Fibroblast of mammary gland (primary cell): ENCODE results near the gene OR7C1.

ENCODE experiments used
- DNase-seq: peaks from one replicate; pipeline ENCODE4 v3.0.0-alpha.2; 2010; ENCODE audit warnings: low read depth
- H3K4me3 ChIP-seq: 2 replicates; pipeline ENCODE4 v1.5.1; 2011; ENCODE audit warnings: low read depth, mild to moderate bottlenecking, low read length, moderate library complexity; ENCODE audit not compliant: control insufficient read depth
- TF ChIP-seq, protein P1 (sequence below): conservative IDR thresholded peaks from 2 replicates; pipeline ENCODE4 v1.5.1; 2011; ENCODE audit warnings: low read depth, low read length, inconsistent platforms; ENCODE audit not compliant: control insufficient read depth, insufficient read depth

OR7C1 gene

GRCh38 chr19:14762111-14762510 is 72.9 kb downstream of the OR7C1 start:
- TF ChIP-seq, protein P1, sequence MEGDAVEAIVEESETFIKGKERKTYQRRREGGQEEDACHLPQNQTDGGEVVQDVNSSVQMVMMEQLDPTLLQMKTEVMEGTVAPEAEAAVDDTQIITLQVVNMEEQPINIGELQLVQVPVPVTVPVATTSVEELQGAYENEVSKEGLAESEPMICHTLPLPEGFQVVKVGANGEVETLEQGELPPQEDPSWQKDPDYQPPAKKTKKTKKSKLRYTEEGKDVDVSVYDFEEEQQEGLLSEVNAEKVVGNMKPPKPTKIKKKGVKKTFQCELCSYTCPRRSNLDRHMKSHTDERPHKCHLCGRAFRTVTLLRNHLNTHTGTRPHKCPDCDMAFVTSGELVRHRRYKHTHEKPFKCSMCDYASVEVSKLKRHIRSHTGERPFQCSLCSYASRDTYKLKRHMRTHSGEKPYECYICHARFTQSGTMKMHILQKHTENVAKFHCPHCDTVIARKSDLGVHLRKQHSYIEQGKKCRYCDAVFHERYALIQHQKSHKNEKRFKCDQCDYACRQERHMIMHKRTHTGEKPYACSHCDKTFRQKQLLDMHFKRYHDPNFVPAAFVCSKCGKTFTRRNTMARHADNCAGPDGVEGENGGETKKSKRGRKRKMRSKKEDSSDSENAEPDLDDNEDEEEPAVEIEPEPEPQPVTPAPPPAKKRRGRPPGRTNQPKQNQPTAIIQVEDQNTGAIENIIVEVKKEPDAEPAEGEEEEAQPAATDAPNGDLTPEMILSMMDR: no peak
- no peak for DNase-seq
- no peak overlapping the region for H3K4me3 ChIP-seq

DNA sequence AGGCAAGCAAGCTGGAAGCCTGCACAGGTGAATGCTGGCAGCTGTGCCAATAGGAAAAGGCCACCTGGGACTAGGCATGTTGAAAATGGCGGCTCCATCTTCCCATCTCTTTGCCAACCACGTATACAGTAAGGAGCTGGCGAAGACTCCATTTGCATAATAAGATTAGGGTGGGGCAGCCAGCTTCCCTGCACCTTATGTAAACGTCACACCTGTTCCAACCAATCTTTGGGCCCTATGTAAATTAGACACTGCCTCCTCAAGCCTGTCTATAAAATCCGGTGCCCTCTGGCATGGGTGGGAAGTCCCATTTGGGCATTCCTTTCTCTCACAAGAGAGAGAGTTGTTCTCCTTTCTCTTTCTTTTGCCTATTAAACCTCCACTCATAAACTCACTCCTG is 73.4 kb downstream of the OR7C1 start:
- TF ChIP-seq, protein P1: no peak
- no peak overlapping the region for H3K4me3 ChIP-seq
- DNase-seq: no peak

DNA sequence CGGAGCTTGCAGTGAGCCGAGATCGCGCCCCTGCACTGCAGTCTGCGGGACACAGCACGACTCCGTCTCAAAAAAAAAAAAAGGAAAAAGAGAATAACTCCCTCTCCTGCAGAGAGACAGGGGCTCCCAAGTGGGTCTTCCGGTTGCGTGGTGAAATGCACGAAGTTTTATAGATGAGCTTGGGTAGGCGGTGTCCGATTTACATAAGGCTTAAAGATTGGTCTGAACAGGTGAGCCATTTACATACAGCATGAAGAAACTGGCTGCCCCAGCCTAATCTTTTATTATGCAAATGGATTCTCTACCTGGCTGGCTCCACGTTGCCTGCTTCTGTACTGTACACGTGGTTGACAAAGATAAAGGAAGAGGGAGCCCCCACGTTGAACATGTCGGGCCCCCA is 76.2 kb downstream of the OR7C1 start:
- DNase-seq: no peak
- TF ChIP-seq, protein P1: no peak
- no peak overlapping the region for H3K4me3 ChIP-seq

DNA sequence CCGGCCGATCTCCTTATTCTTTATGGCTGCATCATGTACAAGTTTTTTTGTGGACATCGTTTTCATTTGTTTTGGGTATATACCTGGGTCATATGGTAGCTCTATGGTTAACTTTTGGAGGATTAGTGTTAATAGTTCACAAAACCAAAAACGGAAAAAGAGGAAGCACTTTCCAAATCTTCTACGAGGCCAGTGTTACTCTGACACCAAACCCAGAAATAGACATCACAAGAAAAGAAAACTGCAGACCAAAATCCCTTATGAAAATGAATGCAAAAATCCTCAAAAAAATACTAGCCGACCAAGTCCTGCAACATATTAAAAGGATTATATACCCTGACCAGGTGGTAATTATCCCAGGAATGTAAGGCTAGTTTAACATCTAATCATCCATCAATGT is 86.4 kb downstream of the OR7C1 start:
- H3K4me3 ChIP-seq: no peak overlapping the region
- no peak for DNase-seq
- TF ChIP-seq, protein P1: no peak
